Measurements from ENCODE around the gene CPXM1.

CPXM1 gene

GRCh38 chr20:2746636-2747265 is 53.7 kb downstream of the CPXM1 start:
- Histone ChIP-seq H3K27me3 (ENCODE audit: insufficient read depth, poor library complexity, severe bottlenecking) (no peaks in the 10 kb centered on the region), H3K27ac (ENCODE audit: poor library complexity, severe bottlenecking) (no peak overlapping the region), H3K9me3 (ENCODE audit: severe bottlenecking) (no peaks in the 10 kb centered on the region), H3K4me3 (ENCODE audit: severe bottlenecking) (no peak overlapping the region), H3K4me1 (ENCODE audit: insufficient read depth, poor library complexity, severe bottlenecking) (no peaks in the 10 kb centered on the region), H3K36me3 (ENCODE audit: low read depth) (no peaks in the 10 kb centered on the region)
- DNase-seq (ENCODE audit: low spot score) (no peak), ATAC-seq (ENCODE audit: low read depth) (no peak)
- TF ChIP-seq CTCF (IDR thresholded peaks at IDR 0.05; ENCODE audit: poor library complexity, severe bottlenecking), result no peak

- no peak for ATAC-seq (ENCODE audit: low read depth)
- Histone ChIP-seq H3K4me1 (ENCODE audit: insufficient read depth, poor library complexity, severe bottlenecking) (no peaks in the 10 kb centered on the region), H3K27me3 (ENCODE audit: insufficient read depth, poor library complexity, severe bottlenecking) (no peaks in the 10 kb centered on the region), H3K4me3 (ENCODE audit: severe bottlenecking) (no peak overlapping the region), H3K27ac (ENCODE audit: poor library complexity, severe bottlenecking) (no peak overlapping the region), H3K36me3 (ENCODE audit: low read depth) (no peaks in the 10 kb centered on the region), H3K9me3 (ENCODE audit: severe bottlenecking) (no peaks in the 10 kb centered on the region)
- TF ChIP-seq CTCF (IDR thresholded peaks at IDR 0.05; ENCODE audit: poor library complexity, severe bottlenecking), result no peak
- DNase-seq (ENCODE audit: low spot score), result no peak
These were observed 54.3 kb downstream of the CPXM1 start for GRCh38 chr20:2745936-2746635.

GRCh38 chr20:2745060-2745910 is 55.1 kb downstream of the CPXM1 start:
- no peaks in the 10 kb centered on the region for H3K9me3 ChIP-seq (ENCODE audit: severe bottlenecking)
- H3K4me3 ChIP-seq (ENCODE audit: severe bottlenecking), result no peak overlapping the region
- no peak overlapping the region for H3K27ac ChIP-seq (ENCODE audit: poor library complexity, severe bottlenecking)
- H3K4me1 ChIP-seq (ENCODE audit: insufficient read depth, poor library complexity, severe bottlenecking), result no peaks in the 10 kb centered on the region
- no peak for TF ChIP-seq CTCF (IDR thresholded peaks at IDR 0.05; ENCODE audit: poor library complexity, severe bottlenecking)
- ATAC-seq (ENCODE audit: low read depth) (no peak), DNase-seq (ENCODE audit: low spot score) (no peak)
- no peaks in the 10 kb centered on the region for H3K36me3 ChIP-seq (ENCODE audit: low read depth)
- H3K27me3 ChIP-seq (ENCODE audit: insufficient read depth, poor library complexity, severe bottlenecking), result no peaks in the 10 kb centered on the region

All from RWPE2 (cell line).